DOHH2 (cell line): ENCODE measurements around the gene KRTAP23-1.

Source experiments
- CTCF ChIP-seq: fragments of 200-600 bp; sonication (generic); IDR thresholded peaks from one replicate; pipeline ENCODE4 v1.5.1; 2014; ENCODE audit warnings: antibody characterized with exemption, mild to moderate bottlenecking, low read depth, low read length; ENCODE audit not compliant: poor library complexity, severe bottlenecking
- EZH2phosphoT487 ChIP-seq: fragments of 200-600 bp; sonication (generic); IDR thresholded peaks from 2 replicates; pipeline ENCODE4 v1.6.1; 2017; ENCODE audit warnings: borderline replicate concordance, mild to moderate bottlenecking, antibody characterized with exemption, low read length, moderate library complexity, mixed read lengths

GRCh38 chr21:30336596-30336995 is 11.8 kb downstream of the KRTAP23-1 start:
- TF ChIP-seq CTCF (no peak), EZH2phosphoT487 (no peak)
